Measurements from ENCODE around the gene QDPR.
A peak's percentile ranks its signal among the peaks of the same experiment; 100 is the strongest.
"Not testable (repeated sequence)": the region's sequence is repeated elsewhere in the genome, so short reads cannot be mapped to it uniquely, and the experiment has no call there.

Gene QDPR

GRCh38 chr4:17491196-17491595 is 20.7 kb downstream of the QDPR start:
- DNase-seq (ENCODE audit: low spot score), result no peak

GRCh38 chr4:17490575-17491059 is 21.3 kb downstream of the QDPR start:
- no peak for DNase-seq (ENCODE audit: low spot score)

DNA sequence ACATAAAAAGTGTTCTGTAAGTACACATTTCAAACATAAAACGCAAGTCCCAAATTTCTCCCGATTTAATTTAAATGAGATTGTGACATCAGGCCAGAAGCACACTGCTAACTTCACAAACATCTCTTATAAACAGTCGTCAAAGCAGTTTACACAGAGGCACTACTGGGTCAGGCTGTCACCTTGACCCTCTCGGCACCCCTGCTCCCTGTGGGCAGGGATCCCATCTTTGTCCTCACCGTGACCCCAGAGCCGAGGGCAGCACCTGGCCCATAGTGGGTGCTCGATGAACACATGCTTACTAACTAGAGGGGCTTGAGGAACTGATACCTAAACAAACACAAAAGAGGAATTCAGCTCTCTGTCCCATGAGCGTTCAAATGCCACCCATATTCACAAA is 22.2 kb downstream of the QDPR start:
- DNase-seq (ENCODE audit: low spot score), result no peak

GRCh38 chr4:17489123-17489522 is 22.8 kb downstream of the QDPR start:
- no peak for DNase-seq (ENCODE audit: low spot score)

DNA sequence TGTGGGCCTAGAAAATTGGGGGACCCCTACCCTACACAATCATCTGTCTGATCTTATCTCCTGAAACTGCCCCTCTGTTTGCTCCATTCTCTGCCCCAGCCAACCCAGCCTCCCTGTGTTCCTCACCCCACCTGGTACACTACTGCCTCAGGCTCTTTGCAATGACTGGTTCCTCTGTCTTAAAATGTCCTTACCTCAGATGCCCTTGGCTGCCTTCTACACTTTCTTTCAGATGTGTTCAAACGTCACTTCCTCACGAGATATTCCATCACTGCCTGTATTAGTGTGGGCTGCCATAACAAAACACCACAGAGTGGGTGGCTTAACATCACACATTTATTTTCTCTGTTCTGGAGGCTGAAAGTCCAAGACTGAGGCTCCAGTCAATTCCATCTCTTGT is 29.2 kb downstream of the QDPR start:
- DNase-seq (ENCODE audit: low spot score), result no peak

- no peak for DNase-seq (ENCODE audit: low spot score)
Observed at GRCh38 chr4:17480955-17481354, 30.9 kb downstream of the QDPR start.

DNA sequence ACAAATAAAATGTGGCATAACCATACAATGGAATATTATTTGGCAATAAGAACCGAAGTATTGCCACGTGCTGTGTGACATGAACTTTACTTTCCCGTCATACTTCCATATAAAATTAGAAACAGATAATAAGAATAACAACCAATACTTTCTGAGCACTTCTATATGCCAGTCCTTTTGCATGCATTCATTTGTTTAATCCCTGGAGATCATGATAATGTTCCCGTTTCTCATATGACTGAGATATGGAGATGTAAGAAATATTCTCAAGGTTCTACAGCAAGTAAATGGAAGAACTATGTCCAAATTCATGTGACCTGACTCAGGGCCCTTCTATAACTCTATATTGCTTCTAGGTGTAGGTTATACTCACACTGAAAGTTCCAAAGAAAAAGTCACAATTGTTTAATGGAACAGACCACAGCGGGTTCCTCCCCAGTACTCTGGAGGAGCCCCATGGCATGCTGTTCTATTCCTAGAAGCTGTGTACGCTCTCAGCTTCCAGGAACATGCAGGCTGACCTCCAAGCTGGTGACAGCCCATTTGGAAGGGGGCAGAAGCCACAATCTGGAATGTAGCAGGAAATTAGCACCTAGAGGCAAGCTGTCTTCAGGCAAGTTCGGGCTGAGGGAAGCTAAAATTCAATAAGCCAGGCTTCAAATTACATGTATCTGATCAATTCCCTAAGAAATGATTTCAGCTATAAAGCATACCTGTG is 31.5 kb downstream of the QDPR start:
- no peak for DNase-seq (ENCODE audit: low spot score)

GRCh38 chr4:17477774-17478472 is 34.0 kb downstream of the QDPR start:
- DNase-seq (ENCODE audit: low spot score), result no peak

- no peak for DNase-seq (ENCODE audit: low spot score)
Observed at GRCh38 chr4:17476853-17477252, 35.0 kb downstream of the QDPR start.

- DNase-seq (ENCODE audit: low spot score), result no peak
Observed at GRCh38 chr4:17475481-17475880, 36.4 kb downstream of the QDPR start.

DNA sequence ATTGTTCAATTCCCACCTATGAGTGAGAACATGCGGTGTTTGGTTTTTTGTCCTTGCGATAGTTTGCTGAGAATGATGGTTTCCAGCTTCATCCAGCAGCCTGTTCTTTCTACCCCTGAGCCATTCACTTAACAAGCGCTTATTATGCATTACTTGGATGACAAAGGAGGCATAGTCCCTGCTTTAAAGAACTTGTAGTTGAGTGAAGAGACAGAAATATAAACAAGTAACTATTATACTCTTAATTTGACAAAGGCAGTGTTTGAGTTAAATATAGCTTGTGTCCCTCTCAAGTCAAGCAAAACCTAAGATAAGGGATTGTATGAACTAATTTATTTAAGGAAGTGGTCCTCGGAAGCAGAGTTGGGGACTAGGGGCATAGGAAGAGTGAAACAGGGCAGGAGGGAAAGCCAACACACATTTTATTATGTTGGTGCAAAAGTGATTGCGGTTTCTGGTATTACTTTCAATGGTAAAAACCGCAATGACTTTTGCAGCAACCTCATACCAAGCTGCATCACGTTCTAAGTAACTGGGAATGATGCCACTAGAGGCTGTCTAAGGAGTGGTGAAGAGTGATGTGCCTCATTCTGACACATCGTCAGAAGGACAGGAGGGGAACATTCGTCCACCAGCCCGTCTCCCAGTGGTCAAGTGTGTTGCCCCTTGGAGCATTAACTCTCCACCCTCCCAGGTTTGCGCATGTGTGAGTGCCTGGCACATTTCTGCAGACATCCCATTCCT is 41.8 kb downstream of the QDPR start:
- no peak for DNase-seq (ENCODE audit: low spot score)

DNA sequence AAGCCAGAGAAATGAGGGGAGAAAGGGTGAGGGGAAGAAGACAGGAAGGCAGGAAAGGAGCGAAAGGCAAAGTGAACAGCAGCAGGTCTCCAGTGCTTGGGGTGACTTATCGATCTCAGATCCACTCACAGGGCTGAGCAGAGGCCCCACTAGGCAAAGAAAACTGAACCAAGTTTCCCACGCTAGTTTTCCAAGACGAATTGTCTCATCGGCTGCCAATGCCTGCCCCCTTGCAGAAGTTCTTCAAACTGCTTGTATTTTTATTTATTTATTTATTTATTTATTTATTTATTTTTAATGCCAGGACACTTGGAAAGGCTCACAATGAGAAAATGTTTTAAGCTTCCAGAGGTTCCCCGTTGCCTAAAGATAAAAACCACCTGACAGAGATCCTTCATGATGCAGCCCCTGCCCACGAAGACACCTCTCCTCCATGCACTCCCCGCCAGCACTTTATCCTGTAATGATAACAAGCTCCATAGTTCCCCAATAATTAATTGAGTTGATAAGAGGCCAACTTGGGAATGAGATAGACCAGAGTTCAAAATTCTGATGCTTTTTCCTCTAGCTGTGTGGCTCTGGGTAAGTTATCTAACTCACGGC is 43.2 kb downstream of the QDPR start:
- DNase-seq (ENCODE audit: low spot score), result no peak

DNA sequence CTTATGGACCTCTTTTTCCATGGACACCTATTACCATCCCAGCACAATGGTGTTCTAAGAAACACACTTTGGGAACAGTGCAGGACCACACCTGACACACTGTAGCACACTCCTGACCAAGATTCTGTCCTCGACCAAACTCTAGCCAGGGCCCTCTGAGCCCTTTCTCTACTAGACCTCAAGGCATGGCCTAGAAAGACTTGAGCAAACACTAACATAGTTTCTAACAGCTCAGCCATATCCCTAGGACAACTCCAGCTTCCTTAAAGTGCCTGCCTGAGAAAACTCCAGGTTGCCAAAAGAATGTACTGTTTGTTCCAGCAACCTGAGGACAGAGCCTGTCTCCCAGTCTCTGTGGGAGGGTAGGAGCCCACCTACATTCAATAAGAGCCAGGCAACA is 48.3 kb downstream of the QDPR start:
- DNase-seq (ENCODE audit: low spot score), result no peak

DNA sequence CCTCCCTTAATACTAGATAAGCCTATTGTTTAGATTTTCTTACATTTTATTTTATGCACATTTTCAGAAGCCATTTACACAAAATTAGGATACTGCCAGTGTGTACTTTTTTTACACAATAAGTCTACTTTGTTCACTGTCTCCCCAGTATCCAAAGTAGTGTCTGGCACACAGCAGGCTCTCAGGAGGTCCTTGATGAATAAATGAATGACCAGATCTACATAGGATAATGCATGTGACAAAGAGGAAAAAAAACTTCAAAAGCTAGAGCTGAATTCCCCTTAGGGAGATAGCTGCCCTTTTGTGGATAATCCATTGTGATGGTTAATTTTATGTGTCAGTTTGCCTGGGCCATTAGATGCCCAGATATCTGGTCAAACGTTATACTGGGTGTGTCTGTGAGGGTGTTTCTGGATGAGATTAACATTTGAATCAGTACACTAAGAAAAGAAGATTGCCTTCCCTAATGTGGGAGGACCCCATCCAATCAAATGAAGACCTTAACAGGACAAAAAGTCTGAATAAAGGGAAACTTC is 61.6 kb downstream of the QDPR start:
- no peak for DNase-seq (ENCODE audit: low spot score)

DNA sequence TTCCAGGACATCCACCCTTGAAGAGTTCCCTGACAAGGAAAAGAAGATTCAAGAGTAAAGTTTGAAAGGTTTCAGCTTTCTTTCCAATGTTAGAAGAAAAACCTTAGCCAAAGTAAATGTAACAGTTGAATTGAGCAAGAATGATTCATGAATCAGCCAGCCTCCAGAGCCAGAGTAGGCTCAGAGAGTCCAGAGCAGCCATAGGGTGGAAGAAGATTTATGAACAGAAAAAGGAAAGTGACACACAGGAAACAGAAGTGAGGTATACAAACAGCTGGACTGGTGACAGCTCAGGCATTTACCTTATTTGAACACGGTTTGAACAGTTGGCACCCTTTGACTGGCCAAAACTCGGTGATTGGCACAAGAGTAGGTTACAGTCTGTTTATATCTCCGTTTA is 63.2 kb downstream of the QDPR start:
- no peak for DNase-seq (ENCODE audit: low spot score)

- peak; percentile 51 for DNase-seq (ENCODE audit: low spot score)
Observed at GRCh38 chr4:17447675-17448298, 64.1 kb downstream of the QDPR start.

- no peak for DNase-seq (ENCODE audit: low spot score)
Observed at GRCh38 chr4:17447056-17447455, 64.8 kb downstream of the QDPR start.

DNA sequence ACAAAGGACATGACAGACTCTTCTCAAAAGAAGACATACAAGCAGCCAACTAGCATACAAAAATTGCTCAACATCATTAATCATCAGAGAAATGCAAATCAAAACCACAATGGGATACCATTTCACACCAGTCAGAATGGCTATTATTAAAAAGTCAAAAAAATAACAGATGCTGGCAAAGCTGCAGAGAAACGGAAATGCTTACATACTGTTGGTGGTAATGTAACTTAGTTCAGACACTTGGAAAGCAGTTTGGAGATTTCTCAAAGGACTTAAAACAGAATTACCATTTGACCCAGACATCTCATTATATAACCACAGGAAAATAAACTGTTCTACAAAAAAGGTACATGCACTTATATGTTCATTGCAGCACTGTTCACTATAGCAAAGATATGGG is 69.4 kb downstream of the QDPR start:
- DNase-seq (ENCODE audit: low spot score), result not testable (repeated sequence)

DNA sequence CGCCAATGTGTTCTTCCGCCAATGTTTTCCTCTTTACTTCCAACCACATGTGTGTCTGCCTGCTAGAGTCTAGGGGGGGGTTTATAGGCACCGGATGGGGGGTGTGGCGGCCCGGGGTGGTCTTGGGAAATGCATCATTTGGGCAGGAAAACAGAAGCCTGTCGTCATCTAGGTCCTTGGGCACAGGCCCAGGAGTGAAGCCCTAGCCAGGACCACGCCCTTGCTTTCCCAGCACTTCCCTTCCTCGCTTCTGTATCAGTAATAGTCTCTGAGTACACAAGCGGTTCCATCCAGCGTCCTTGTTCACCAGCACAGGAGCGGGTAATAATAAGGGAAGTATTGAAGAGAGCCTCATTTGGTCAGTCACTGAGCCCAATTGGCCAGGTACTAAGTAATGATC is 74.5 kb downstream of the QDPR start:
- no peak for DNase-seq (ENCODE audit: low spot score)

GRCh38 chr4:17436750-17437090 is 75.2 kb downstream of the QDPR start:
- no peak for DNase-seq (ENCODE audit: low spot score)
